B cell (primary cell): ENCODE measurements around the gene ZFP1. TPM values are rescaled to one million over a fixed set of nuclear protein-coding genes. Genes with fewer than 3 reads are reported as not detected.

ENCODE experiments used
- ATAC-seq: fragments of 200-7000 bp; cut with Tn5 transposase; one replicate; pipeline ENCODE4 v1.10.0; 2021; ENCODE audit warnings: low read depth, mild to moderate bottlenecking, moderate number of reproducible peaks, moderate library complexity
- CTCF ChIA-PET: fragments of 350-600 bp; sonication (Branson Sonifier 250); formaldehyde crosslinking; loops from one replicate; lab custom pipeline; 2021; ENCODE audit warnings: antibody characterized with exemption, inconsistent platforms; lab: Charles Lee
- POLR2A ChIA-PET: fragments of 350-600 bp; sonication (Branson Sonifier 250); formaldehyde crosslinking; loops from one replicate; lab custom pipeline; 2021; ENCODE audit warnings: antibody characterized with exemption; lab: Charles Lee
- DNase-seq: peaks from one replicate; pipeline ENCODE4 v3.0.0; 2013
- H2AFZ ChIP-seq: 2 replicates; pipeline ENCODE4 v1.6.1; 2012; ENCODE audit warnings: mild to moderate bottlenecking, low read depth, low read length; ENCODE audit not compliant: insufficient read depth, poor library complexity, severe bottlenecking
- H3K27ac ChIP-seq, 2 donors: 1 replicate in 1 of 2; 2 replicates in 1 of 2; pipeline ENCODE4 v1.5.1; 2012 to 2013; ENCODE audit warnings: low read length in 2 of 2, mild to moderate bottlenecking in 2 of 2, moderate library complexity in 1 of 2
- H3K27me3 ChIP-seq, 4 experiments: fragments of 200-600 bp in 1 of 4; sonication (generic) in 1 of 4; replicated peaks in 1 of 4; 1 replicate in 2 of 4; 2 replicates in 2 of 4; pipeline versions ENCODE4 v1.6.1 to v1.7.0; 2013 to 2016; ENCODE audit warnings: low read length in 3 of 4, mild to moderate bottlenecking in 2 of 4, mixed read lengths in 1 of 4, moderate library complexity in 1 of 4; ENCODE audit not compliant: insufficient read depth in 4 of 4, control insufficient read depth in 3 of 4; ENCODE audit errors: control extremely low read depth in 1 of 4
- H3K36me3 ChIP-seq, 2 experiments: replicated peaks in 1 of 2; 1 replicate in 1 of 2; 2 replicates in 1 of 2; pipeline versions ENCODE4 v1.6.1 to v1.7.1; 2013; ENCODE audit warnings: low read length in 1 of 2; ENCODE audit not compliant: insufficient read depth in 2 of 2, control insufficient read depth in 1 of 2; ENCODE audit errors: control extremely low read depth in 1 of 2, extremely low read depth in 1 of 2
- H3K4me1 ChIP-seq, 2 donors: fragments of 200-600 bp in 1 of 2; sonication (generic) in 1 of 2; 1 replicate in 1 of 2; 2 replicates in 1 of 2; pipeline versions ENCODE4 v1.5.1 to v1.6.1; 2013 to 2017; ENCODE audit warnings: low read length in 2 of 2; ENCODE audit not compliant: control insufficient read depth in 2 of 2, insufficient read depth in 2 of 2
- H3K4me2 ChIP-seq: replicated peaks from 2 replicates; pipeline ENCODE3; 2012; ENCODE audit warnings: mild to moderate bottlenecking, low read depth, low read length; ENCODE audit not compliant: poor library complexity, severe bottlenecking
- H3K4me3 ChIP-seq, 5 experiments: fragments of 200-600 bp in 1 of 5; sonication (generic) in 1 of 5; 1 replicate in 3 of 5; 2 replicates in 2 of 5; pipeline versions ENCODE4 v1.5.1 to v1.7.0; 2011 to 2016; ENCODE audit warnings: low read length in 4 of 5, mild to moderate bottlenecking in 4 of 5, low read depth in 2 of 5, control low read depth in 1 of 5, moderate library complexity in 1 of 5; ENCODE audit not compliant: insufficient read depth in 1 of 5; ENCODE audit errors: control extremely low read depth in 1 of 5, extremely low read depth in 1 of 5
- H3K79me2 ChIP-seq: fragments of 200-600 bp; sonication (generic); one replicate; pipeline ENCODE4 v1.6.0; 2016; ENCODE audit warnings: low read length; ENCODE audit not compliant: control insufficient read depth, insufficient read depth
- H3K9ac ChIP-seq: fragments of 200-600 bp; sonication (generic); 2 replicates; pipeline ENCODE4 v1.6.1; 2017; ENCODE audit warnings: mild to moderate bottlenecking, low read length, moderate library complexity
- H3K9me3 ChIP-seq, 3 donors: one replicate each; pipeline versions ENCODE4 v1.6.1 to v1.7.1; 2013; ENCODE audit warnings: low read length in 2 of 3; ENCODE audit not compliant: control insufficient read depth in 2 of 3, insufficient read depth in 1 of 3; ENCODE audit errors: control extremely low read depth in 1 of 3
- H4K20me1 ChIP-seq: 2 replicates; pipeline ENCODE4 v1.6.0; 2012; ENCODE audit warnings: mild to moderate bottlenecking, low read length; ENCODE audit not compliant: insufficient read depth, control insufficient read depth, poor library complexity, severe bottlenecking
- H3K27ac Mint-ChIP-seq: one replicate; pipeline ENCODE4 v1.8.0; 2021; ENCODE audit warnings: mixed read lengths
- H3K27me3 Mint-ChIP-seq: one replicate; pipeline ENCODE4 v1.8.0; 2021; ENCODE audit warnings: mixed read lengths
- H3K4me1 Mint-ChIP-seq: one replicate; pipeline ENCODE4 v1.8.0; 2021; ENCODE audit warnings: mixed read lengths
- H3K4me3 Mint-ChIP-seq: one replicate; pipeline ENCODE4 v1.8.0; 2021; ENCODE audit warnings: mixed read lengths
- H3K9me3 Mint-ChIP-seq: one replicate; pipeline ENCODE4 v1.8.0; 2022; ENCODE audit warnings: mixed read lengths; ENCODE audit not compliant: insufficient read depth
- EZH2 ChIP-seq: IDR thresholded peaks from 2 replicates; pipeline ENCODE4 v1.6.1; 2012; ENCODE audit warnings: borderline replicate concordance, low read depth, mild to moderate bottlenecking, moderate library complexity, low read length; ENCODE audit not compliant: insufficient read depth, poor library complexity, severe bottlenecking
- WGBS: methylation state at CpG from one replicate; pipeline ENCODE4 v1.1.5; 2013; ENCODE audit warnings: missing lambda C conversion rate; ENCODE audit not compliant: insufficient coverage; 5-methylcytosine and 5-hydroxymethylcytosine counted together
- intact Hi-C: fragments of 100-400 bp; cut with micrococcal nuclease; formaldehyde crosslinking; loops from one replicate; pipeline ENCODE4 v1.10.0; 2022
- polyA plus RNA-seq: library from polyadenylated mRNA; depleted of rRNA; stranded (reverse); fragments of >200 nt; gene quantifications from 2 replicates; pipeline ENCODE4 v1.2.3, GENCODE V29; 2012
- total RNA-seq, 2 donors: library from RNA; stranded (reverse); fragments of 120-200 nt in 1 of 2; gene quantifications; 1 replicate in 1 of 2; 2 replicates in 1 of 2; pipeline versions ENCODE4 v1.2.3 to v1.2.4, GENCODE V29; 2013 to 2022
- TF ChIP-seq, protein P1 (sequence below): fragments of 200-600 bp; IDR thresholded peaks from one replicate; pipeline ENCODE4 v1.8.0; 2022; ENCODE audit warnings: antibody characterized with exemption, mild to moderate bottlenecking

The ZFP1 gene
- total and polyA plus RNA-seq, 2 donors (not counting 1 experiment from before 2014, with no cell fraction given), result 3.4 to 13.4 TPM

DNA sequence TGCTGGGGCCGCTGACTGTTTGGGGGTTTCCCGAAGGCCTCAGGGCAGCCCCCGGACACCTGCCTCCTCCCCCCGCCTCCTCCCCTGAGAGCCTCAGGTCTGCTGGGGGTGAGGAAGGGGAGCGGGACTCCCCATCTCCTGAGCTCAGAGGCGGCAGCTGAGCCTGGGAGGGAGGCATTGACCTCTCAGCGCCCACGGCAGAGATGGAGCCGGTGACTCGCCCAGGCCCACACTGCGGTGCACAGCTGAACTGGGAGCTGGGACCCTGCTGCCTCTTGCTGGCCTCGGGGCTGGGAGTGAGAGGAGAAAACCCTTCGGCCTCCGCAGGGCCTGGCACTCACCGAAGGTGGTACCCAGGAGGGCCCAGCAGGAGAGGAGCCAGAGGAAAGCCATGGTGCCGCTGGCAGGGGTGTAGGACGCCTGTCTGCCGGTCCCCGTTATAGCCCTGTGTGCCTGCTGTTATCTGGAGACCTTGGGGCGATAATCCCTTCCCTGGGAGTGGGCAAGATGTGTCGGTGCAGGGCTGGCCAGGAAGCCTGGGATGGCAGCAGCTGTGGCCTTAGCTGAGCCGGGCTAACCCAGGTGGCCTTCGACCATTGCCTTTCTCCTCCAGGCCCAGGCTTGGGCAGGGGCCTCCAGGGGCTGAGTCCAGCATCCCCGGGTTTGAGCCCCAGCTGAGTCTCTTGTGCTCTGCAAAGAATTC, 58.6 kb downstream of the ZFP1 start, which contains the start of gene CTRB2:
TSS of gene CTRB2 (minus strand) at position 413 of the 703 bp plus-strand sequence. CDS start at position 393, 20 bp downstream.
- Mint-ChIP-seq H3K27ac (no peak within 1 kb of the TSS), H3K27me3 (peaks cover 11% of the 10 kb centered on the region), H3K4me3 (no peak within 1 kb of the TSS), H3K9me3 (no peaks in the 10 kb centered on the region), H3K4me1 (no peaks in the 10 kb centered on the region)
- no peak within 1 kb of the TSS for H3K4me2 ChIP-seq
- peaks cover 0 to 24% (median 4%) of the 10 kb centered on the region in 4 experiments for H3K27me3 ChIP-seq
- POLR2A ChIA-PET, result no interaction called here
- no peak within 1 kb of the TSS for H3K9ac ChIP-seq
- CTCF ChIA-PET, result interaction anchor here (0.6 kb wide), 1 partner anchor 173 kb away, joined by 4 read pairs; no protein-coding TSS in a partner anchor
- no peak within 1 kb of the TSS for H2AFZ ChIP-seq
- H3K79me2 ChIP-seq, result no peaks in the 10 kb centered on the region
- H3K9me3 ChIP-seq, result peaks cover 0 to 7% (median 0%) of the 10 kb centered on the region in 3 donors
- H3K4me3 ChIP-seq, result no peak within 1 kb of the TSS
- 84% methylated on average over 20 of the region's 24 CpGs for WGBS
- no peak for TF ChIP-seq EZH2
- TF ChIP-seq, protein P1, sequence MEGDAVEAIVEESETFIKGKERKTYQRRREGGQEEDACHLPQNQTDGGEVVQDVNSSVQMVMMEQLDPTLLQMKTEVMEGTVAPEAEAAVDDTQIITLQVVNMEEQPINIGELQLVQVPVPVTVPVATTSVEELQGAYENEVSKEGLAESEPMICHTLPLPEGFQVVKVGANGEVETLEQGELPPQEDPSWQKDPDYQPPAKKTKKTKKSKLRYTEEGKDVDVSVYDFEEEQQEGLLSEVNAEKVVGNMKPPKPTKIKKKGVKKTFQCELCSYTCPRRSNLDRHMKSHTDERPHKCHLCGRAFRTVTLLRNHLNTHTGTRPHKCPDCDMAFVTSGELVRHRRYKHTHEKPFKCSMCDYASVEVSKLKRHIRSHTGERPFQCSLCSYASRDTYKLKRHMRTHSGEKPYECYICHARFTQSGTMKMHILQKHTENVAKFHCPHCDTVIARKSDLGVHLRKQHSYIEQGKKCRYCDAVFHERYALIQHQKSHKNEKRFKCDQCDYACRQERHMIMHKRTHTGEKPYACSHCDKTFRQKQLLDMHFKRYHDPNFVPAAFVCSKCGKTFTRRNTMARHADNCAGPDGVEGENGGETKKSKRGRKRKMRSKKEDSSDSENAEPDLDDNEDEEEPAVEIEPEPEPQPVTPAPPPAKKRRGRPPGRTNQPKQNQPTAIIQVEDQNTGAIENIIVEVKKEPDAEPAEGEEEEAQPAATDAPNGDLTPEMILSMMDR, result no peak
- no peaks in the 10 kb centered on the region for H3K36me3 ChIP-seq
- DNase-seq (no peak), ATAC-seq (no peak)
- intact Hi-C loops, result no loop called here
- H3K27ac ChIP-seq, result no peak within 1 kb of the TSS
- H4K20me1 ChIP-seq, result no peaks in the 10 kb centered on the region
- no peaks in the 10 kb centered on the region for H3K4me1 ChIP-seq

- no peaks in the 10 kb centered on the region for H3K79me2 ChIP-seq
- no peak overlapping the region for H2AFZ ChIP-seq
- CTCF ChIA-PET, result no interaction called here
- intact Hi-C loops, result no loop called here
- H3K27ac Mint-ChIP-seq, result no peak overlapping the region
- peaks cover 16% of the 10 kb centered on the region for H3K27me3 Mint-ChIP-seq
- no peak overlapping the region for H3K4me2 ChIP-seq
- H3K9me3 Mint-ChIP-seq, result no peaks in the 10 kb centered on the region
- TF ChIP-seq, protein P1, result no peak
- TF ChIP-seq EZH2, result no peak
- H3K9ac ChIP-seq, result no peak overlapping the region
- no peak overlapping the region for H3K4me3 Mint-ChIP-seq
- POLR2A ChIA-PET, result no interaction called here
- H3K4me1 ChIP-seq, result no peaks in the 10 kb centered on the region
- no peaks in the 10 kb centered on the region for H3K36me3 ChIP-seq
- peaks cover 0 to 20% (median 3%) of the 10 kb centered on the region in 4 experiments for H3K27me3 ChIP-seq
- no peak overlapping the region for H3K4me3 ChIP-seq
- no peaks in the 10 kb centered on the region for H3K4me1 Mint-ChIP-seq
- ATAC-seq, result no peak
- no peak overlapping the region for H3K27ac ChIP-seq
- WGBS, result 87% methylated on average over 10 of the region's 11 CpGs
- no peak for DNase-seq
- no peaks in the 10 kb centered on the region for H4K20me1 ChIP-seq
- H3K9me3 ChIP-seq, result peaks cover 0 to 7% (median 0%) of the 10 kb centered on the region in 3 donors
Measured at GRCh38 chr16:75207831-75208230, 59.5 kb downstream of the ZFP1 start.
